ENCODE measurements around the gene LMAN1L.
A peak's percentile ranks its signal among the peaks of the same experiment; 100 is the strongest.

The LMAN1L gene

DNA sequence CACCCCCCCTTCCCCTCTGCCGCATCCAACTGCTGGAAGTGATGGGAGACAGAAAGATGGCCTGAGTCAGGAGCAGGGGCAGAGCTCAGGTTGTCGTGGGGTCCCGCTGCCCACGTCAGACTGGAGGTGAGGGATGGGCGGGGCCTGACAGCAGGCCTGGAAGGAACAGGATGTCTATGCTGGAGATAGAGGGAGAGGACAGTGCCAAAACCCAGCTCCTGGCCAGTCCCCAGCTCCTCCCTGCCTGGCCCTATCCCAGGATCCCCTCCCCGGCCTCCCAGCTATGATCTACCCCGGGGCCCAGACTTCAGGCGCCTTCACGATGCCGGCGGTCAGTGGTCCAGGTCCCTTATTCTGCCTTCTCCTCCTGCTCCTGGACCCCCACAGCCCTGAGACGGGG is at the start of gene LMAN1L:
Gene LMAN1L (plus strand): TSS at position 303 of the 400 bp plus-strand sequence. CDS start 20 bp downstream, at position 323.
- no peak for DNase-seq (ENCODE audit: low read depth)

DNA sequence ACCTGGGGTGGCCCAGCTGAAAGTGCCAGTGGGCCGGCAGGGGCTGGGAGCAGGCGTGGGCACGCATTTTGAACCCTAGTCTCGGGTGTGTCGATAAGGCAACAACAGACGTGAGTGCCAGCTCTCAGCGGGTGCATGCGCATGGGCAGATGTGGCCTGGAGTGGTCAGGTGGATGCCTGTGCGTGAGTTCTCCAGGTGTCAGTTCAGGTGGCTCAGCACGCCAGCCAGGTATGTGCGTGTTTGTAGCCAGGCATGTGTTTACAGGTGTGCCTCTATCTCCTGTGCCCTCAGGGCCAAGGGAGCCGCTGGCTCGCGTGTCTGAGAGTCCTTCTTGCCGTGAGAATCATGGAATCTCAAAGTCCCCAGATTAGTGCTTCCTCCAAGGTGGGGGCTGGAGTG is 49.2 kb upstream of the LMAN1L start:
- DNase-seq (ENCODE audit: low read depth) = no peak

- DNase-seq (ENCODE audit: low read depth) = no peak
Measured at GRCh38 chr15:74767167-74768098, 45.2 kb upstream of the LMAN1L start.

GRCh38 chr15:74768099-74768770 is 44.4 kb upstream of the LMAN1L start:
- DNase-seq (ENCODE audit: low read depth) = no peak

DNA sequence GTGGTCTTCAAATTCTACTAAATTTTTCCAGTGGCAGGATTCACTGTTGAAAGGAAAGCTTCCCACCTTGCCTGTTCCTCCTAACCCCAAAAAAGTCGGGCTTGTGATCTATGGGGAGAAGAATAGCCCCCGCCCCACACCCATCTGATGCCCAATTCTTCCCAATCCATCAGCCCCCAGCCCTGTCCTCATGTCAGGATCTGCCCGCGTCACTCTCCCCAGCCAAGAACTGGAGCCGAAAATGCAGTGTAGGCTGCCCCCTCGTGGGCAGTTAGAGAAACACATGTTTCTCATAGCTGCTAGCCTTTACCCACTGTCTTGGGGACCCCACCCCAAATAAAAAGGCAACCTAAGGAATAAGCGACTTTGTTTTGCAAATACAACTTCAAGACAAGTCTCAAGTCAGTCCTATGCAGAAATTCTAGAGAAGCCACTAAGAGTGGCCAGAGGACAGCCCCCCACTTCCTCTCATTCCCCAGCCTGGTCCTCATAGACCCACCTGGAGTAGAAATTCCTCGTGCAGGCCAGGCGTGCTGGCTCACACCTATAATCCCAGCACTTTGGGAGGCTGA is 43.8 kb upstream of the LMAN1L start:
- DNase-seq (ENCODE audit: low read depth) = no peak

DNA sequence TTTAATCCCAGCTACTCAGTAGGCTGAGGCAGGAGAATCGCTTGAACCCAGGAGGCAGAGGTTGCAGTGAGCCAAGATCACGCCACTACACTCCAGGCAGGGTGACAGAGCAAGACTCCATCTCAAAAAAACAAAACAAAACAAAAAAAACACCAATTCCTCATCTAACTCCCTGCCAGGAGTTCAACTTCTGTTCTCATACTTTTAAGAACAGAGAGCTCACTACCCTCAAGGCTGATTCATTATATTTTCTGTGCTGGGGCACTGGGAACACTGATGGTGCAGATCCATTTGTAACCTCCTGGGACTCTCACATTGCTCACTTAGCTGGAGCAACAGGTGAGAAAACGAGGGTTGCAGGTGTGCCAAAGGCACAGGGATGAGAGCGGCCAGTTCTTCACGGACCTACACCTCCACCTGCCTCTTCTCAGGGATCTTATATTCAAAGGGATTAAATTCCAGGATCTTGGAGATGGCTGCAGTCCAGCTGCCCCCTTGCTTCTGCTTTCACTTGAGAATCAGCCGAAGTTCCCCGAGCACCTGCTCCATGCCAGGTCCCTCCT is 43.1 kb upstream of the LMAN1L start:
- DNase-seq (ENCODE audit: low read depth) = no peak

DNA sequence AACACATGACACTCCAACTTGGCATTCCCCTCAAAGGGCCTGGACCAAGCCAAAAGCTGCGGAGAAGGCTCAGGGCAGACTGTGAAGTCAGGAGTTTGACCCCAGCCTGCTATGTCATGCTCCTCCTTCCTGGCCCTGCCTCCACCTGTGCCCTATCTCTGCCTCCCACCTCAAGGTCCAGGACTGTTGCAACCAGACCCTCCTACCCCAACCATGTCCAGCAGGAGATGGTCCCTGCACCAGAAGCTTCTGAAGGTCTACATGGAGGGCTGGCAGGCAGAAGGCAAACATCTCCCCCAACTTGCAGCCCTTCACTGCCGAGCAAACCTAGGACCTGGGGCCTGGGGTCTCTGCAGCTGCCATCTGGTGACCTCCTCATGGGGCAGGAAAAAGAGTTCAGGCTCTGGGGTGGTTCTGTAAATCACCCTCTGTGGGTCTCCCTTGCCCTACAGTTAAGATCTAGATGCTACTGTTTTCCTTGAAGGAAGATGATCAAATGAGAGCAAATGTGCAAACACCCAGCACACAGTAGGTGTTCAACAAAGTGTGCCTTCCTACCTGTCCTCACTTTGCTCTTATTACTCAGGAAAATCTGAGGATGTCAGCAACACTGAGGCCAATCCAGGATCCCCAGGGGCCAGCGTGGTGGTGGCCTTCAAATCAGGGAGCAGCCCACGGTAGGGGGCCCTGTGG is 42.3 kb upstream of the LMAN1L start:
- no peak for DNase-seq (ENCODE audit: low read depth)

- DNase-seq (ENCODE audit: low read depth) = no peak
Measured at GRCh38 chr15:74773329-74773728, 39.3 kb upstream of the LMAN1L start.

DNA sequence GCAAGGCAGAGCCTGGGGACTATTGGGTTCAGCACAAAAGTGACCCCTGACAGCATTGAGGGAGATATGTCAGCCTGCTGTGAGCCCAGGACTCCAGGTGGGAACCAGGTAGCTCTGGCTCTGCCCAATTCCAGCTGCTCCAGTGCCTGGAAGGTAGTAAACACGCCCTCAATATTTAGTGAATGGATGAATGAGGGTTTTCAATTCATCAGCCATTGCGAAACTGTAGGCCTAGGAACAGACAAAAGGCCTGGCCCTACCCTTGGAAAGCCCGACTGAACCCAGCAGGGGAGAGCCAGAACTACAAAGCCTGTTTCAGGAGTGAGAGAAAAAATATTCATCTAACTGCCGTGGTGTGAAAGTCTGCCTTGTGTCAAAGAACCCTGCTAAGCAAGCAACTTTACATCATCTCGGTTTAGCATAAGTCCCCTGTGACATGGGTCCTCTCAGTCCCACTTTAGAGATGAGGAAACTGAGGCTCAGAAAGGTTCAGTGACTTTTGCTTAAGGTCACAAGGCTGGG is 38.8 kb upstream of the LMAN1L start:
- no peak for DNase-seq (ENCODE audit: low read depth)

DNA sequence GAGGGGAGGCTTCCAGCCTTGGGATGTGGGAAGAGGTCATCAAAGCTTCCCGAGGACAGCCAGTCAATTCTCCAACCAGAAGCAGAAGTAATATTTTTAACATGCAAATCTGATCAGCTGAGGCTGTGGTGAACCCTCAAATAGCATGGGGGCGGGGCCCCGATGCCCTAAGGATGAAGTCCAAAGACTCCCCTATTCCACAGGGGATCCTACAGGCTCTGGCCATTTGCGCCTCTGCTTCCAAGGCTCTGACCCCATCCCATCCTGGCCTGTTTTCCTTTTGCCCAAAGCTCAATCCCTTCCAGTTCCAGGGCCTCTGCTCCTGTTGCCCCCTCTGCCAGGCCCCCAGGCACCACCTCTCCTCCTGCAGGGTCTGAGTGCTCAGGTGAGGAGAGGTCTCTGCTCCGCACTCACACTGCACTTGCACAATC is 37.5 kb upstream of the LMAN1L start:
- DNase-seq (ENCODE audit: low read depth) = no peak

GRCh38 chr15:74775894-74776293 is 36.7 kb upstream of the LMAN1L start:
- no peak for DNase-seq (ENCODE audit: low read depth)

GRCh38 chr15:74776821-74777768 is 35.5 kb upstream of the LMAN1L start:
- DNase-seq (ENCODE audit: low read depth) = no peak

DNA sequence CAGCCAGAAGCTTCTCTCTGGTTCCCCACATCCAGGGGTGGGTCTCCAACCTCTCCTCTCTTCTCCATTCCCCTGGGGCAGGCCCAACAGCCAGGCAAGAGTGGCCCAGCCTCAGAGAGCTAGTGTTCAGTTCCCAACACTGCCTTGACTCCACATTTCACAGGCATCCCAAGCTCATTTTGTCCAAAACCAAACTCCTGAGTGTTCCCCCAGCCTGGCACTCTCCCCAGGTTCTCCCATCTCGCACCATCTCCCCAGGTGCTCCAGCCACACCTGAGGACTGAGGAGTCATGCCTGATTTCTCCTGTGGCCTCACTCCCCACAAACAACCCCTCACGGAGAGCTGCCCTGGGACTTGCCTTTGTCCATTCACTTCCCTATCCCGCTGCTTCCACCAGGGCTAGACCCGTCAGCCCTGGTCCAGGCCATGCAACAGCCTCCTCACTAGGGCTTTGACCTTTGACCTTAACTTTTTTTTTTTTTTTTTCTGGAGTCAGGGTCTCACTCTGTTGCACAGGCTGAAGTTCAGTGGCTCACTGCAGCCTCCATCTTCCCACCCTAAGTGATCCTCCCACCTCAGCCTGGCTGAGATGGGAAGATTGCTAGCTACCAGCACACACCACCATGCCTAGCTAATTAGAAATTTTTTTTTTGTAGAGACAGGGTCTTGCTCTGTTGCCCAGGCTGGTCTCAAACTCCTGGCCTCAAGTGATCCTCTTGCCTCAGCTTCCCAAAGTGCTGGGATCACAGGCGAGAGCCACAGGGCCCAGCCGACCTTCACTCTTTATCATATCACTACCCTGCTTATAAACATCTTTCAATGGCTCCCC is 34.7 kb upstream of the LMAN1L start:
- no peak for DNase-seq (ENCODE audit: low read depth)

DNA sequence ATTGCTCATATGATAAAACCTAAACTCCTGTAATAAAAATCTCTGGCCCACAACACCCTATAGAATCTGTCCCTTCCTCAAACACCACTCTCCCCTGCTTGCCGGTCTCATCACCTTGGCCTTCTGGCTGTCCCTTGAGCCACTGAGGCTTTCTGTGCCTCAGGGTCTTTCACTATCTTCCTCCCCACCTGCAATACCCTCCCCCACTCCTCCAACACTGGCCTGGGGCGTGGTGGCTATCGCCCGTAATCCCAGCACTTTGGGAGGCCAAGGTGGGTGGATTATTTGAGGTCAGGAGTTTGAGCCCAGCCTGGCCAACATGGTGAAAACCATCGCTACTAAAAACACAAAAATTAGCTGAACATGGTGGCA is 34.0 kb upstream of the LMAN1L start:
- no peak for DNase-seq (ENCODE audit: low read depth)

DNA sequence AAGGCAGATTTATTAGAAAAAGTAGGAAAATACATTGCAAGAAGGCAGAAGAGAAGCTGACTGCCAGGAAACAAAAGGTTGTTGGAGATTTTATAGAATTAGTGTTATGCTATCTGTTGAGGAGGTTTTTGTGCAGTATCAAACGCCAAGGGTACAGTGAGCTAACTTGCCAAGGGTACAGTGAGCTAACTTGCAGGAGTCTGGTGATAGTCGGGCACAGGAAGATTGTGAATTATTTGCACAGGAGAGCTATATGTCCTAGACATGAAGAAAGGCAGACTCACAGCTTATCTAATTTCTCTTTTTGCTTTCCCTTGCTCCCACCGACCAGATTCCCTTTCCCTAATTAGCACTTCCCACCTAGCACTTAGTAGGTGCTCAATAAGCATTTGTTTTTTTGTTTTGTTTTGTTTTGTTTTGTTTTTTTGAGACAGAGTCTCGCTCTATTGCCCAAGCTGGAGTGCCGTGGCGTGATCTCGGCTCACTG is 33.4 kb upstream of the LMAN1L start:
- no peak for DNase-seq (ENCODE audit: low read depth)

GRCh38 chr15:74780523-74781430 is 31.9 kb upstream of the LMAN1L start:
- no peak for DNase-seq (ENCODE audit: low read depth)

- DNase-seq (ENCODE audit: low read depth) = peak; percentile 70
Measured at GRCh38 chr15:74781431-74782258, 31.0 kb upstream of the LMAN1L start, which contains the start of gene CSK. CSK (plus strand) TSS chr15:74782080; CDS start chr15:74798298, 16,218 bp downstream.
